H1 (cell line): ENCODE measurements around the gene TRIM47. TPM values are rescaled to one million over a fixed set of nuclear protein-coding genes. Genes with fewer than 3 reads are reported as not detected.

Experiments
- EZH2 ChIP-seq: fragments of 200-600 bp; sonication (generic); IDR thresholded peaks from 2 replicates; pipeline ENCODE4 v1.7.1; 2012; ENCODE audit warnings: low read depth, mild to moderate bottlenecking, moderate library complexity, low read length, inconsistent platforms; ENCODE audit not compliant: severe bottlenecking
- GTF2F1 ChIP-seq: IDR thresholded peaks from 2 replicates; pipeline ENCODE4 v1.6.1; 2012; ENCODE audit warnings: low read depth, low read length, improper control_type of control experiment, borderline replicate concordance
- KDM5A ChIP-seq: fragments of 200-600 bp; IDR thresholded peaks from 2 replicates; pipeline ENCODE4 v1.7.1; 2012; ENCODE audit warnings: mild to moderate bottlenecking, low read length, inconsistent platforms, mixed read lengths
- POU5F1 ChIP-seq: IDR thresholded peaks from 2 replicates; pipeline ENCODE4 v1.6.1; 2011; ENCODE audit warnings: low read depth, mild to moderate bottlenecking, low read length, moderate library complexity
- SRF ChIP-seq: IDR thresholded peaks from 2 replicates; pipeline ENCODE4 v1.6.1; 2011; ENCODE audit warnings: mild to moderate bottlenecking, low read depth, low read length, moderate library complexity
- ZNF274 ChIP-seq: IDR thresholded peaks from 2 replicates; pipeline ENCODE4 v1.7.0; 2012; ENCODE audit warnings: low read length, borderline replicate concordance; ENCODE audit errors: extremely low read depth
- polyA plus RNA-seq, 7 experiments: library from polyadenylated mRNA; depleted of rRNA in 3 of 7; stranded (reverse) in 5 of 7; unstranded in 2 of 7; fragments of >200 nt in 5 of 7; fragments of 200-250 nt in 2 of 7; gene quantifications; 1 replicate in 5 of 7; 2 replicates in 1 of 7; 4 replicates in 1 of 7; pipeline versions ENCODE4 v1.2.1 to v1.2.3, GENCODE V29; 2011 to 2013; ENCODE audit warnings: missing spikeins in 2 of 7, mixed read lengths in 2 of 7
- total RNA-seq: library from RNA; stranded (reverse); fragmentation: NEBNext Ultra II Directional; extraction: Animal tissue kit (Norgen Biotek cat#: 25700); gene quantifications from 2 replicates; pipeline ENCODE4 v1.2.1, GENCODE V29; 2021
- TF ChIP-seq, protein P1 (sequence below): fragments of 300-600 bp; sonication (generic); IDR thresholded peaks from 2 replicates; pipeline ENCODE4 v1.7.1; 2012; ENCODE audit warnings: low read length, moderate library complexity, mild to moderate bottlenecking, inconsistent platforms; ENCODE audit not compliant: insufficient replicate concordance
- TF ChIP-seq, protein P2 (sequence below): IDR thresholded peaks from 2 replicates; pipeline ENCODE4 v1.6.1; 2012; ENCODE audit warnings: low read length, inconsistent platforms

TRIM47 gene
- total and polyA plus RNA-seq, 2 of the 8 experiments (the other 6 are each of a cell fraction or from before 2014, with no cell fraction given), result 6.3 to 6.4 TPM

DNA sequence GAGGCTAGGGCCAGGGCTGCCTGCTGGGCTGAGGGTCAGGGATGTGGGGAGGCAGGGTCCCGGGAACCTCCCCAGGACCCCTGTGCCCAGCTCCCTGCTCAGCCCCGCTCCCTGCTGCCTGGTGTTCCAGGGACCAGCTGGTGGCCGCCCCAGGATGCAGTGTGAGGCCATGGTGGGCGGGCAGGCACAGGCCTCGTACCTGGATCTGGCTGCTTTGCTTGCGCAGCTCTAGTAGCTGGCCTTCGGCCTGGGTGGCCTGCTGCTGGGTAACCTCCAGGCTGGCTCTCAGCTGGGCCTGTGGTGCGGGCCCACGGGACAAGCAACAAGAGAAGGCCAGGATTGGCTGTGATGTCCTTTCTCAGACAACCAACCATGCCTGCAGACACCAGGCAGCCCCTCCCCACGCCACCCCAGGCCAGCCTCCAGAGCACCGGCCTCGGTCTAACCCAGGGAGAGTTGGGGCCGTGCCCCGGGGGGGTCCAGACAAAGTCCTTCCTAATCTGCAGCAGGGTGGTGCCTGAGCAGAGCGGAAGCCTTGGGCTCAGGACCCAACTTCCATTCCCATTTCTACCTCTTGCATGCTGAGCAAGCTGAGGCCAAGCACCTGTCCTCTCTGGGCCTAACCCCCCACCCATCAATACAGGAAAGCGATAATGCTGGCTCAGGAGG, 14.3 kb upstream of the TRIM47 start (continued):
- TF ChIP-seq, protein P1, sequence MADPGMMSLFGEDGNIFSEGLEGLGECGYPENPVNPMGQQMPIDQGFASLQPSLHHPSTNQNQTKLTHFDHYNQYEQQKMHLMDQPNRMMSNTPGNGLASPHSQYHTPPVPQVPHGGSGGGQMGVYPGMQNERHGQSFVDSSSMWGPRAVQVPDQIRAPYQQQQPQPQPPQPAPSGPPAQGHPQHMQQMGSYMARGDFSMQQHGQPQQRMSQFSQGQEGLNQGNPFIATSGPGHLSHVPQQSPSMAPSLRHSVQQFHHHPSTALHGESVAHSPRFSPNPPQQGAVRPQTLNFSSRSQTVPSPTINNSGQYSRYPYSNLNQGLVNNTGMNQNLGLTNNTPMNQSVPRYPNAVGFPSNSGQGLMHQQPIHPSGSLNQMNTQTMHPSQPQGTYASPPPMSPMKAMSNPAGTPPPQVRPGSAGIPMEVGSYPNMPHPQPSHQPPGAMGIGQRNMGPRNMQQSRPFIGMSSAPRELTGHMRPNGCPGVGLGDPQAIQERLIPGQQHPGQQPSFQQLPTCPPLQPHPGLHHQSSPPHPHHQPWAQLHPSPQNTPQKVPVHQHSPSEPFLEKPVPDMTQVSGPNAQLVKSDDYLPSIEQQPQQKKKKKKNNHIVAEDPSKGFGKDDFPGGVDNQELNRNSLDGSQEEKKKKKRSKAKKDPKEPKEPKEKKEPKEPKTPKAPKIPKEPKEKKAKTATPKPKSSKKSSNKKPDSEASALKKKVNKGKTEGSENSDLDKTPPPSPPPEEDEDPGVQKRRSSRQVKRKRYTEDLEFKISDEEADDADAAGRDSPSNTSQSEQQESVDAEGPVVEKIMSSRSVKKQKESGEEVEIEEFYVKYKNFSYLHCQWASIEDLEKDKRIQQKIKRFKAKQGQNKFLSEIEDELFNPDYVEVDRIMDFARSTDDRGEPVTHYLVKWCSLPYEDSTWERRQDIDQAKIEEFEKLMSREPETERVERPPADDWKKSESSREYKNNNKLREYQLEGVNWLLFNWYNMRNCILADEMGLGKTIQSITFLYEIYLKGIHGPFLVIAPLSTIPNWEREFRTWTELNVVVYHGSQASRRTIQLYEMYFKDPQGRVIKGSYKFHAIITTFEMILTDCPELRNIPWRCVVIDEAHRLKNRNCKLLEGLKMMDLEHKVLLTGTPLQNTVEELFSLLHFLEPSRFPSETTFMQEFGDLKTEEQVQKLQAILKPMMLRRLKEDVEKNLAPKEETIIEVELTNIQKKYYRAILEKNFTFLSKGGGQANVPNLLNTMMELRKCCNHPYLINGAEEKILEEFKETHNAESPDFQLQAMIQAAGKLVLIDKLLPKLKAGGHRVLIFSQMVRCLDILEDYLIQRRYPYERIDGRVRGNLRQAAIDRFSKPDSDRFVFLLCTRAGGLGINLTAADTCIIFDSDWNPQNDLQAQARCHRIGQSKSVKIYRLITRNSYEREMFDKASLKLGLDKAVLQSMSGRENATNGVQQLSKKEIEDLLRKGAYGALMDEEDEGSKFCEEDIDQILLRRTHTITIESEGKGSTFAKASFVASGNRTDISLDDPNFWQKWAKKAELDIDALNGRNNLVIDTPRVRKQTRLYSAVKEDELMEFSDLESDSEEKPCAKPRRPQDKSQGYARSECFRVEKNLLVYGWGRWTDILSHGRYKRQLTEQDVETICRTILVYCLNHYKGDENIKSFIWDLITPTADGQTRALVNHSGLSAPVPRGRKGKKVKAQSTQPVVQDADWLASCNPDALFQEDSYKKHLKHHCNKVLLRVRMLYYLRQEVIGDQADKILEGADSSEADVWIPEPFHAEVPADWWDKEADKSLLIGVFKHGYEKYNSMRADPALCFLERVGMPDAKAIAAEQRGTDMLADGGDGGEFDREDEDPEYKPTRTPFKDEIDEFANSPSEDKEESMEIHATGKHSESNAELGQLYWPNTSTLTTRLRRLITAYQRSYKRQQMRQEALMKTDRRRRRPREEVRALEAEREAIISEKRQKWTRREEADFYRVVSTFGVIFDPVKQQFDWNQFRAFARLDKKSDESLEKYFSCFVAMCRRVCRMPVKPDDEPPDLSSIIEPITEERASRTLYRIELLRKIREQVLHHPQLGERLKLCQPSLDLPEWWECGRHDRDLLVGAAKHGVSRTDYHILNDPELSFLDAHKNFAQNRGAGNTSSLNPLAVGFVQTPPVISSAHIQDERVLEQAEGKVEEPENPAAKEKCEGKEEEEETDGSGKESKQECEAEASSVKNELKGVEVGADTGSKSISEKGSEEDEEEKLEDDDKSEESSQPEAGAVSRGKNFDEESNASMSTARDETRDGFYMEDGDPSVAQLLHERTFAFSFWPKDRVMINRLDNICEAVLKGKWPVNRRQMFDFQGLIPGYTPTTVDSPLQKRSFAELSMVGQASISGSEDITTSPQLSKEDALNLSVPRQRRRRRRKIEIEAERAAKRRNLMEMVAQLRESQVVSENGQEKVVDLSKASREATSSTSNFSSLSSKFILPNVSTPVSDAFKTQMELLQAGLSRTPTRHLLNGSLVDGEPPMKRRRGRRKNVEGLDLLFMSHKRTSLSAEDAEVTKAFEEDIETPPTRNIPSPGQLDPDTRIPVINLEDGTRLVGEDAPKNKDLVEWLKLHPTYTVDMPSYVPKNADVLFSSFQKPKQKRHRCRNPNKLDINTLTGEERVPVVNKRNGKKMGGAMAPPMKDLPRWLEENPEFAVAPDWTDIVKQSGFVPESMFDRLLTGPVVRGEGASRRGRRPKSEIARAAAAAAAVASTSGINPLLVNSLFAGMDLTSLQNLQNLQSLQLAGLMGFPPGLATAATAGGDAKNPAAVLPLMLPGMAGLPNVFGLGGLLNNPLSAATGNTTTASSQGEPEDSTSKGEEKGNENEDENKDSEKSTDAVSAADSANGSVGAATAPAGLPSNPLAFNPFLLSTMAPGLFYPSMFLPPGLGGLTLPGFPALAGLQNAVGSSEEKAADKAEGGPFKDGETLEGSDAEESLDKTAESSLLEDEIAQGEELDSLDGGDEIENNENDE, result no peak
- TF ChIP-seq SRF, result no peak
- TF ChIP-seq GTF2F1, result no peak
- no peak for TF ChIP-seq KDM5A
- TF ChIP-seq, protein P2, sequence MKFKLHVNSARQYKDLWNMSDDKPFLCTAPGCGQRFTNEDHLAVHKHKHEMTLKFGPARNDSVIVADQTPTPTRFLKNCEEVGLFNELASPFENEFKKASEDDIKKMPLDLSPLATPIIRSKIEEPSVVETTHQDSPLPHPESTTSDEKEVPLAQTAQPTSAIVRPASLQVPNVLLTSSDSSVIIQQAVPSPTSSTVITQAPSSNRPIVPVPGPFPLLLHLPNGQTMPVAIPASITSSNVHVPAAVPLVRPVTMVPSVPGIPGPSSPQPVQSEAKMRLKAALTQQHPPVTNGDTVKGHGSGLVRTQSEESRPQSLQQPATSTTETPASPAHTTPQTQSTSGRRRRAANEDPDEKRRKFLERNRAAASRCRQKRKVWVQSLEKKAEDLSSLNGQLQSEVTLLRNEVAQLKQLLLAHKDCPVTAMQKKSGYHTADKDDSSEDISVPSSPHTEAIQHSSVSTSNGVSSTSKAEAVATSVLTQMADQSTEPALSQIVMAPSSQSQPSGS, result no peak
- TF ChIP-seq POU5F1, result no peak
- no peak for TF ChIP-seq EZH2
- no peak for TF ChIP-seq ZNF274
